ENCODE data around the gene ZFPM1.
"Not testable (repeated sequence)": the region's sequence is repeated elsewhere in the genome, so short reads cannot be mapped to it uniquely, and the experiment has no call there.

ZFPM1 gene

DNA sequence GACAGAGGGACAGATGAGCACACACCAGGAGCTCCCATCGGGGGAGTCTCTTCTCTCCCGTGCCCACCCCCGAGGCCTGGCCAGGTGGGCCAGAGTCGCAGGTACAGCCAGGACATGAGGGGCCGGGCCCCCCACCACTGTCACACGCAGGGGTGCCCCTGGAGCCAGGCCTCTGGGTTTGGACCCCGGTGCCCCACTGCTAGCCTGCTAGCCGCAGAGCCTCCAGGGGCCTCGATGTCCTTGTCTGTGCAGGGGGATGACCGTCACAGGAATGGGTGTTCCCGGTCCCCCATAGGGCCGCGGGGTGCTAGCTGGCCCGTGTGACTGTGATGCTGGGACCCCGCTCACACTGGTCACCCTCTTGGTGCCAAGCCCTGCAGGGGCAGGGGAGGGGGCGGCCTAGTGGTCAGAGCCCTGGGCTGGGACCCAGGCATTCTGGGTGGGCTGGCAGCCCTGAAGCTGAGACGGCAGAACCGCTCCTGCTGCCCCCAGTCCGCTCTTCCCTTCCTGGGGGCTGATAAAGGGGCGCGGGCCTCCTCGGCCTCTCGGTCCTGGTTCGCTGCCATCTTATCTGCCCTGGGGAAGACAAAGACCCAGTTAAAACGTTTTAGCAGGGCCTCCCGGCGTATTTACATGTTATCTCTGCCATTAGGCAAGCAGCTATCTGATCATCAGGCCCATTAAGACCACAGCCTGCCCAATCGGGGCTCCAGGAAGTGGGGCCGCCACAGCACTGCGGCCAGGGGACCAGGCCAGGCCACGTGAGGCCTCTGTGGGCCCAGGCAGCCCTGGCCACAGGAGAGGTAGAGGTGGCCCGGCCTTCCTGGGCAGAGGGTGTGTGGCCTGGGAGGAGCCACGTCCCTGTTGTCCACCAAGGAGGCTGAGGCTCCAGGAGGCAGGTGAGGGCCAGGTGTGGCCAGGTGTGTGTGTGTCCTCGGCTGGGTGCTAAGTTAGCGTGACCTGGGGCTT, 59.9 kb downstream of the ZFPM1 start:
- H3K4me3 ChIP-seq (ENCODE audit: control insufficient read depth, low read depth, low read length) = no peak overlapping the region
- DNase-seq (ENCODE audit: low read depth) = no peak
- TF ChIP-seq, protein P1, sequence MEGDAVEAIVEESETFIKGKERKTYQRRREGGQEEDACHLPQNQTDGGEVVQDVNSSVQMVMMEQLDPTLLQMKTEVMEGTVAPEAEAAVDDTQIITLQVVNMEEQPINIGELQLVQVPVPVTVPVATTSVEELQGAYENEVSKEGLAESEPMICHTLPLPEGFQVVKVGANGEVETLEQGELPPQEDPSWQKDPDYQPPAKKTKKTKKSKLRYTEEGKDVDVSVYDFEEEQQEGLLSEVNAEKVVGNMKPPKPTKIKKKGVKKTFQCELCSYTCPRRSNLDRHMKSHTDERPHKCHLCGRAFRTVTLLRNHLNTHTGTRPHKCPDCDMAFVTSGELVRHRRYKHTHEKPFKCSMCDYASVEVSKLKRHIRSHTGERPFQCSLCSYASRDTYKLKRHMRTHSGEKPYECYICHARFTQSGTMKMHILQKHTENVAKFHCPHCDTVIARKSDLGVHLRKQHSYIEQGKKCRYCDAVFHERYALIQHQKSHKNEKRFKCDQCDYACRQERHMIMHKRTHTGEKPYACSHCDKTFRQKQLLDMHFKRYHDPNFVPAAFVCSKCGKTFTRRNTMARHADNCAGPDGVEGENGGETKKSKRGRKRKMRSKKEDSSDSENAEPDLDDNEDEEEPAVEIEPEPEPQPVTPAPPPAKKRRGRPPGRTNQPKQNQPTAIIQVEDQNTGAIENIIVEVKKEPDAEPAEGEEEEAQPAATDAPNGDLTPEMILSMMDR (conservative IDR thresholded peaks at IDR 0.05; ENCODE audit: control insufficient read depth, insufficient read depth, low read depth, low read length) = no peak

DNA sequence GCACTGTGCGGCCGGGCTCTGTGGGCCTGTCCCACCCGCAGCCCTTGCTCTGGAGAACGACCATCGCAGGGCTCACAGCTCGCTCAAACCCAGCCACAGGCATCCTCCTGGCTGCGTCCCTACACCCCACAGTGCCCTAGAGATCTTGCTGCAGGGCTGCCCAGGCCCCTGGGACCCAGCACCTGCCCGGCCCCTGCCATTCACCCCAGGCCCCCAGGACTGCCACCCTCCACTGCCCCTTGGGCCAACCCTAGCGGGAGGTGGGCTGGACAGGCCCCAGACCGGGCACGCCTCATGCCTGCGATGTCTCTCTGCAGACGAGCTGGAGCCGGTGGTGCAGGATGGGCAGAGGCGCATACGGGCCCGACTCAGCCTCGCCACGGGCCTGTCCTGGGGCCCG, 61.0 kb downstream of the ZFPM1 start:
- TF ChIP-seq, protein P1 (conservative IDR thresholded peaks at IDR 0.05; ENCODE audit: control insufficient read depth, insufficient read depth, low read depth, low read length) = no peak

DNA sequence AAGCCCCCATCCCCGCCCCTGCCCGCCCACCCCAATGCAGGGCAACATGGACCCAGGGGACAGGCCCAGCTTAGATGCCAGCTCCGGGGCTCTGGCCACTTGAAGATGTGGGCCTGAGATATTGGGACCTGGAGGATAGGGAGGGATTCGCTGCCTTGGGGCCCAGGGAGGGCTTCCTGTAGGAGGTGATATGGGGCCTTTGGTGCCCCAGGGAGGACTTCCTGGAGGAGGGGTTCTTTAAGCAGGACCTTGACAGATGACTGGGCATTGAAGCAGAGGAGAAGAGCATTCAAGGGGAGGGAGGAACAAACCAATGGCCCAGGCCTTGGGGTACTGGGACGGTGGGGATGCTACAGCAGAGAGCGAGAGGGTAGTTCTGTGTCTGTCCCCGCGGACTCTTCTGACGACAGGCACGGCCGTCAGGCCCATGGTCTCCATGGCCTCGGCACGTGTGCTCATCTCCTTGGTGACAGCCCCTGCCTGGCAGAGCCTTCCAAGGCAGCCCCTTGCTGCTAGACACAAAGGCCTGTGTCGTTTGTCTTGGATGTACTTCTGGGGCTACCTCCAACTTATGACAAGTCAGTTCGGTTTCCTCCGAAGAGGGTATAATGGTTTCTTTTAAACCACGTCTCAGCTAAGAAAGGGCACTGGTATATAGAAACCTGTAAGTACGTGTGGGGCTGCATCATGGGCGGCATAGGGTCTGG, 61.6 kb downstream of the ZFPM1 start:
- DNase-seq (ENCODE audit: low read depth) = no peak
- TF ChIP-seq, protein P1 (conservative IDR thresholded peaks at IDR 0.05; ENCODE audit: control insufficient read depth, insufficient read depth, low read depth, low read length) = no peak
- no peak overlapping the region for H3K4me3 ChIP-seq (ENCODE audit: control insufficient read depth, low read depth, low read length)

More for the DNA sequence above, 61.0 kb downstream of the ZFPM1 start:
- no peak for DNase-seq (ENCODE audit: low read depth)
- H3K4me3 ChIP-seq (ENCODE audit: control insufficient read depth, low read depth, low read length) = no peak overlapping the region

DNA sequence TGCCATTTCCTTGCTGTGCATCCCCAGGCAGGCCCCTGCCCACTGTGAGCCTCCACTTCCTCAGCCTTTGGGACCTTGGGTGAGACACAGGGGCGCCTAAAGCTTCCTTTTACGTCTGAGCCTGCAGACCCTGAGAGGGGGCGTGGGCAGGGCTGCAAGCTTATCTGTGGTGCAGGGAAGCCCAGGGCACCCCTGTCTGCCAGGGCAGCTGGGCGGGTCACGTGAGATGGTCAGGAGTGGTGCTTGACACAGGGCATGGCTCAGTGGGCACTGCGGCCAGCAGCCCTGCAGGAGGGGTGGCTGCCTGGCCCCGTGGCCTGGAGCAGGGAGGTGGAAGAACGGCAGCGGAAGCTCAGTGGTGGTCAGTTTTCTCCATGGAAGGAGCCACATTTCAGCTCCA, 62.3 kb downstream of the ZFPM1 start:
- no peak overlapping the region for H3K4me3 ChIP-seq (ENCODE audit: control insufficient read depth, low read depth, low read length)
- DNase-seq (ENCODE audit: low read depth) = no peak
- TF ChIP-seq, protein P1 (conservative IDR thresholded peaks at IDR 0.05; ENCODE audit: control insufficient read depth, insufficient read depth, low read depth, low read length) = no peak

DNA sequence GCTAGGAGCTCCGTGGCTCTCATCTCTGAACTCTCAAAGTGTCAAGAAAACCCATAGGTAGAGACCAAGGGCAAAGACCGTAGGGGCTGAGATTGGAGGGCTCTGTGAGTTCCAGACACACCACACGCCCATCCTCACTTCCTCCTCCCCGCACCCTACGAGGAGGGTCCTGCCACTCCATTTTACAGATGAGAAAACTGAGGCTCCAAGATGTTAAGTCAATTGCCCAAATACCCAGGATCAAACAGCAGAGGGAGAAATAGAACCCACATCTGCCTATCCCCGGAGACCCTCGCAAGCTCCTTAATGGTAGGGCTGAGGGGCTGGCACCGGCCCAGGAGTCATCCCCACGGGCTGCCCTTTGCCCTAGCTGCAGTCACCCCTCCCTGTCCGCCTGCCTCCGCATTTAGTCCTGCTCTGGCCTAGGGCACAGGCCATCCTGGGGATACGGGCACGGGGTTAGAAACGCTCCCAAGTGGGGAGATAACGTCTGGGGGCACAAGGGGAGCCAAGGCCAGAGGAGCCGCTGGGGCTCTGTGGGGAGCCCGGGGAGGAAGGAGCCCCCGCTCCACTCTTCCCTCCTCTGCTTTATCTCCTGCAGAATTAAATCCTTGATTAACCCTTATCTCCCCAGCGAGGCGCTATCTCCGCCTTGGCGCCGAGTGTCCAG, 63.0 kb downstream of the ZFPM1 start:
- no peak overlapping the region for H3K4me3 ChIP-seq (ENCODE audit: control insufficient read depth, low read depth, low read length)
- DNase-seq (ENCODE audit: low read depth) = no peak
- TF ChIP-seq, protein P1 (conservative IDR thresholded peaks at IDR 0.05; ENCODE audit: control insufficient read depth, insufficient read depth, low read depth, low read length) = no peak

DNA sequence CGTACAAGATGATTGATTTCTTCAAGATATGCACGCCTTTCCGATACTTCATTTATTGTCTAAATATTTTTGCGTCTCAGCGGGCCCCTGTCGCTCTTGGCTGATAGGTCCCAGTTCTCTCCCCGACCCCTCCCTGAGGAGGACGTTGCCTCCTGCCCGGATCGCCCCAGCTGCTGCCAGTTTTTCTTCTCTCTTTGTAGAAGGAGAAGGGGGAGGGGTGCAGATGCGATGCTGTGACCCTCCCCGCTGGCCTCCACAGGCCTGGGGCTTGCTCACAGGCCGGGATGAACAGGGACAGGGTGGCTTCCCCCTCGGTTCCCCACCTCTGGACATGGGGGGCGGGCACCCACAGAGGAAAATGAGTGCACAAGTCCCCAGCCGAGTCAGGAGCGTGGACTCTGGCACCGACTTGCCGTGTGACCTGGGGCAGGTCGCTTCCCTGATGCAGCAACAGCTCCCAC, 63.6 kb downstream of the ZFPM1 start:
- TF ChIP-seq, protein P1 (conservative IDR thresholded peaks at IDR 0.05; ENCODE audit: control insufficient read depth, insufficient read depth, low read depth, low read length) = no peak
- H3K4me3 ChIP-seq (ENCODE audit: control insufficient read depth, low read depth, low read length) = no peak overlapping the region
- DNase-seq (ENCODE audit: low read depth) = no peak

DNA sequence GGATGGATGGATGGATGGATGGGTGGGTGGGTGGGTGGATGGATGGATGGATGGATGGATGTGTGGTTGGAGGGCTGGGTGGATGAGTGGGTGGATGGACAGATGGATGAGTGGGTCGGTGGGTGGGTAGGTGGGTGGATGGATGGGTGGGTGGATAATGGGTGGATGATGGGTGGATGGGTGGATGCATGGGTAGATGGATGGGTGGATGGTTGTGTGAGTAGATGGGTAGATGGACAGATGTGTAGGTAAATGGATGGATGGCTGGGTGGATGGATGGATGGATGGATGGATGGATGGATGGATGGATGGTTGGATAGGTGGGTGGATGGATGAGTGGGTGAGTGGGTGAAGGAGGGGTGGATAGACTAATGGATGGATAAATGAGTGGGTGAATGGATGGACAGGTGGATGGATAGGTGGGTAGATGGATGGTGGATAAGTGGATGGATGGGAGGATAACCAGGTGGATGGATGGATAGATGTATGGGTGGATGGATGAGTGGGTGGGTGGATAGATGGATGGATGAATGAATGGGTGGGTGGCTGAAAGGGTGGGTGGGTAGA, 64.2 kb downstream of the ZFPM1 start:
- not testable (repeated sequence) for H3K4me3 ChIP-seq (ENCODE audit: control insufficient read depth, low read depth, low read length)

DNA sequence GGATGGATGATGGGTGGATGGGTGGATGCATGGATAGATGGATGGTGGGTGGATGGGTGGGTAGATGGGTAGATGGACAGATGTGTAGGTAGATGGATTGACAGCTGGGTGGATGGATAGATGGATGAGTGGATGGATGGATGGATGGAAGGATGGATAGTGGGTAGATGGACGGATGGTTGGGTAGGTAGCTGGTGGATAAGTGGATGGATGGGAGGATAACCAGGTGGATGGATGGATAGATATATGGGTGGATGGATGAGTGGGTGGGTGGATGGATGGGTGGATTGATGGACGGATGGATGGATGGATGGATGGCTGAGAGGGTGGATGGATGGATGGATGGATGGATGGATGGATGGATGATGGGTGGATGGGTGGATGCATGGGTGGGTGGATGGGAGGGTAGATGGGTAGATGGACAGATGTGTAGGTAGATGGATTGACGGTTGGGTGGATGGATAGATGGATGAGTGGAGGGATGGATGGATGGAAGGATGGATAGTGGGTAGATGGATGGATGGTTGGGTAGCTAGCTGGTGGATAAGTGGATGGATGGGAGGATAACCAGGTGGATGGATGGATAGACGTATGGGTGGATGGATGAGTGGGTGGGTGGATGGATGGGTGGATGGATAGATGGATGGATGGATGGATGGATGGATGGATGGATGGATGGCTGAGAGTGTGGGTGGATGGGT, 65.5 kb downstream of the ZFPM1 start:
- not testable (repeated sequence) for DNase-seq (ENCODE audit: low read depth); H3K4me3 ChIP-seq (ENCODE audit: control insufficient read depth, low read depth, low read length)

More for the DNA sequence above, 64.2 kb downstream of the ZFPM1 start:
- not testable (repeated sequence) for DNase-seq (ENCODE audit: low read depth)

All from fibroblast of mammary gland (primary cell).